Neural progenitor cell (in vitro differentiated cells): ENCODE results near the gene P3H2. TPM values are rescaled to one million over a fixed set of nuclear protein-coding genes. Genes with fewer than 3 reads are reported as not detected.

Source experiments
- DNase-seq: peaks from one replicate; pipeline ENCODE4 v3.0.0-alpha.2; 2016; ENCODE audit warnings: low spot score
- H2AFZ ChIP-seq: fragments of 200-600 bp; sonication (generic); replicated peaks from 2 replicates; pipeline ENCODE4 v1.6.1; 2016; ENCODE audit warnings: antibody characterized with exemption
- H3F3A ChIP-seq: fragments of 200-600 bp; sonication (generic); 2 replicates; pipeline ENCODE4 v1.6.1; 2016; ENCODE audit warnings: antibody characterized with exemption, low read depth
- H3K27ac ChIP-seq: fragments of 200-600 bp; sonication (generic); 2 replicates; pipeline ENCODE4 v1.5.1; 2016; ENCODE audit warnings: mild to moderate bottlenecking
- H3K27me3 ChIP-seq: fragments of 200-600 bp; sonication (generic); 2 replicates; pipeline ENCODE4 v1.6.1; 2016; ENCODE audit warnings: mild to moderate bottlenecking, moderate library complexity
- H3K36me3 ChIP-seq: fragments of 200-600 bp; sonication (generic); 2 replicates; pipeline ENCODE4 v1.5.1; 2016
- H3K4me1 ChIP-seq: fragments of 200-600 bp; sonication (generic); 2 replicates; pipeline ENCODE4 v1.6.1; 2016; ENCODE audit warnings: mixed run types
- H3K4me2 ChIP-seq: fragments of 200-600 bp; sonication (generic); 2 replicates; pipeline ENCODE4 v1.6.1; 2016
- H3K4me3 ChIP-seq: fragments of 200-600 bp; sonication (generic); 2 replicates; pipeline ENCODE4 v1.5.1; 2016
- H3K79me2 ChIP-seq: fragments of 200-600 bp; sonication (generic); 2 replicates; pipeline ENCODE4 v1.6.1; 2016; ENCODE audit warnings: low read depth
- H3K9ac ChIP-seq: fragments of 200-600 bp; sonication (generic); 2 replicates; pipeline ENCODE4 v1.6.1; 2016
- H3K9me3 ChIP-seq: fragments of 200-600 bp; sonication (generic); 2 replicates; pipeline ENCODE4 v1.5.1; 2016; ENCODE audit warnings: low read depth
- H4K20me1 ChIP-seq: fragments of 200-600 bp; sonication (generic); 2 replicates; pipeline ENCODE4 v1.6.1; 2016; ENCODE audit warnings: low read depth
- H3K27ac Mint-ChIP-seq: 3 replicates; pipeline ENCODE4 v1.8.0; 2021; ENCODE audit warnings: mixed read lengths
- H3K27me3 Mint-ChIP-seq: 2 replicates; pipeline ENCODE4 v1.8.0; 2022; ENCODE audit warnings: low read depth, mild to moderate bottlenecking, inconsistent platforms, moderate library complexity, mixed read lengths; ENCODE audit not compliant: insufficient read depth
- H3K36me3 Mint-ChIP-seq: 3 replicates; pipeline ENCODE4 v1.8.0; 2021; ENCODE audit warnings: mixed read lengths
- H3K4me1 Mint-ChIP-seq: 3 replicates; pipeline ENCODE4 v1.8.0; 2021; ENCODE audit warnings: mixed read lengths
- H3K4me3 Mint-ChIP-seq: 3 replicates; pipeline ENCODE4 v1.8.0; 2021; ENCODE audit warnings: mild to moderate bottlenecking, moderate library complexity, mixed read lengths
- H3K9me3 Mint-ChIP-seq: 3 replicates; pipeline ENCODE4 v1.8.0; 2020; ENCODE audit warnings: mixed read lengths
- EZH2 ChIP-seq: fragments of 200-600 bp; sonication (generic); IDR thresholded peaks from 2 replicates; pipeline ENCODE4 v1.6.1; 2017; ENCODE audit warnings: antibody characterized with exemption, mild to moderate bottlenecking, moderate library complexity
- EZH2phosphoT487 ChIP-seq: fragments of 200-600 bp; sonication (generic); IDR thresholded peaks from 2 replicates; pipeline ENCODE4 v1.6.1; 2017; ENCODE audit warnings: antibody characterized with exemption
- total RNA-seq: library from RNA; depleted of rRNA; stranded (reverse); fragments of >200 nt; gene quantifications from 2 replicates; pipeline ENCODE4 v1.2.3, GENCODE V29; 2015; ENCODE audit warnings: low replicate concordance
- TF ChIP-seq, protein P1 (sequence below): fragments of 200-600 bp; sonication (generic); IDR thresholded peaks from 2 replicates; pipeline ENCODE4 v1.5.1; 2017; ENCODE audit warnings: antibody characterized with exemption, mild to moderate bottlenecking

P3H2 gene
- total RNA-seq, 1 donor from 2014 or later = 21.4 TPM

DNA sequence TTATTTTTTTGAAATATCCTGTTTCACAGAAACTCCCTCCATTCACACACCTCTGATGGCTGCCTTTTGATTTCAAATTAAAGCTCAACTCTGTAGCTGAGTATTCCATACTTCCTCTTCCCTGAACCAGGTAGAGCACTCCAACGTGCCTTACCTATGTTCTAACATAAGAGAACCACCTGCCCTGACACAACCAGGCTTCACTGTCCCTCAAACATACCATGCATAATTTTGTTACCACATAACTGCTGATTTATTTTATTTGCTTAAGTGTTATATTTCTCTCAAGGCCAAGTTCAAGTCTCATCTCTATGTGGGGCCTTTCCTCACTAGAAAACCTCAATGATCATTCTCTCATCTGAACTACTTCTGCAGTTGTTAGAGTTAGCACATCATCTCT is 209.7 kb downstream of the P3H2 start:
- Histone ChIP-seq H2AFZ (no peak overlapping the region), H3K79me2 (no peaks in the 10 kb centered on the region), H3K36me3 (no peaks in the 10 kb centered on the region), H3K4me1 (no peaks in the 10 kb centered on the region), H3K27ac (no peak overlapping the region), H3K27me3 (no peaks in the 10 kb centered on the region), H3F3A (no peaks in the 10 kb centered on the region), H3K9ac (no peak overlapping the region), H3K4me2 (no peak overlapping the region), H3K4me3 (no peak overlapping the region), H3K9me3 (no peaks in the 10 kb centered on the region), H4K20me1 (no peaks in the 10 kb centered on the region)
- no peak for DNase-seq
- no peaks in the 10 kb centered on the region for H3K36me3 Mint-ChIP-seq
- H3K27me3 Mint-ChIP-seq = no peaks in the 10 kb centered on the region
- TF ChIP-seq EZH2 (no peak), EZH2phosphoT487 (no peak)
- TF ChIP-seq, protein P1, sequence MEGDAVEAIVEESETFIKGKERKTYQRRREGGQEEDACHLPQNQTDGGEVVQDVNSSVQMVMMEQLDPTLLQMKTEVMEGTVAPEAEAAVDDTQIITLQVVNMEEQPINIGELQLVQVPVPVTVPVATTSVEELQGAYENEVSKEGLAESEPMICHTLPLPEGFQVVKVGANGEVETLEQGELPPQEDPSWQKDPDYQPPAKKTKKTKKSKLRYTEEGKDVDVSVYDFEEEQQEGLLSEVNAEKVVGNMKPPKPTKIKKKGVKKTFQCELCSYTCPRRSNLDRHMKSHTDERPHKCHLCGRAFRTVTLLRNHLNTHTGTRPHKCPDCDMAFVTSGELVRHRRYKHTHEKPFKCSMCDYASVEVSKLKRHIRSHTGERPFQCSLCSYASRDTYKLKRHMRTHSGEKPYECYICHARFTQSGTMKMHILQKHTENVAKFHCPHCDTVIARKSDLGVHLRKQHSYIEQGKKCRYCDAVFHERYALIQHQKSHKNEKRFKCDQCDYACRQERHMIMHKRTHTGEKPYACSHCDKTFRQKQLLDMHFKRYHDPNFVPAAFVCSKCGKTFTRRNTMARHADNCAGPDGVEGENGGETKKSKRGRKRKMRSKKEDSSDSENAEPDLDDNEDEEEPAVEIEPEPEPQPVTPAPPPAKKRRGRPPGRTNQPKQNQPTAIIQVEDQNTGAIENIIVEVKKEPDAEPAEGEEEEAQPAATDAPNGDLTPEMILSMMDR = no peak
- H3K4me1 Mint-ChIP-seq = no peaks in the 10 kb centered on the region
- H3K4me3 Mint-ChIP-seq = no peak overlapping the region
- H3K27ac Mint-ChIP-seq = no peak overlapping the region
- no peaks in the 10 kb centered on the region for H3K9me3 Mint-ChIP-seq

DNA sequence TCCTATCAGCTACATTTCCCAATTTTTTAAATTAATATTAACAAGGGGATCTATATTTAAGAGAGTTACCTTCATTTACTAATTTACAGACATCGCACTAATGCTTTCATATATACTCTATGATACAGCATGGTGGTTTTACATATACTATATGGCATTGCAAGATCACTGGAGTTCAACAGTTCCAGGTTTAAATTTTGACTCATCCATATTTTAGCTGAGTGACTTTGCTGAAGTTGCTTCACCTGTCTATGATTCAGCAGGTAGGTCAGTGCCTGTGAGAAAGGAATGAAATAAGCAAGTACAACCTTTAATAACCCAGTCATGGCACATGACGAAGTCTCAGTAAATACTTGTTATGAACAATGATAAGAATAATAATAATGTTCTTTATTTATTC is 211.1 kb downstream of the P3H2 start:
- Histone ChIP-seq H3K9ac (no peak overlapping the region), H3K4me2 (no peak overlapping the region), H3K27ac (no peak overlapping the region), H4K20me1 (no peaks in the 10 kb centered on the region), H3K4me1 (no peaks in the 10 kb centered on the region), H2AFZ (no peak overlapping the region), H3K36me3 (no peaks in the 10 kb centered on the region), H3K4me3 (no peak overlapping the region), H3K79me2 (no peaks in the 10 kb centered on the region), H3K9me3 (no peaks in the 10 kb centered on the region), H3F3A (no peaks in the 10 kb centered on the region), H3K27me3 (no peaks in the 10 kb centered on the region)
- TF ChIP-seq, protein P1 = no peak
- TF ChIP-seq EZH2 (no peak), EZH2phosphoT487 (no peak)
- no peaks in the 10 kb centered on the region for H3K36me3 Mint-ChIP-seq
- no peaks in the 10 kb centered on the region for H3K9me3 Mint-ChIP-seq
- DNase-seq = no peak
- H3K27me3 Mint-ChIP-seq = no peaks in the 10 kb centered on the region
- no peak overlapping the region for H3K27ac Mint-ChIP-seq
- no peak overlapping the region for H3K4me3 Mint-ChIP-seq
- no peaks in the 10 kb centered on the region for H3K4me1 Mint-ChIP-seq

DNA sequence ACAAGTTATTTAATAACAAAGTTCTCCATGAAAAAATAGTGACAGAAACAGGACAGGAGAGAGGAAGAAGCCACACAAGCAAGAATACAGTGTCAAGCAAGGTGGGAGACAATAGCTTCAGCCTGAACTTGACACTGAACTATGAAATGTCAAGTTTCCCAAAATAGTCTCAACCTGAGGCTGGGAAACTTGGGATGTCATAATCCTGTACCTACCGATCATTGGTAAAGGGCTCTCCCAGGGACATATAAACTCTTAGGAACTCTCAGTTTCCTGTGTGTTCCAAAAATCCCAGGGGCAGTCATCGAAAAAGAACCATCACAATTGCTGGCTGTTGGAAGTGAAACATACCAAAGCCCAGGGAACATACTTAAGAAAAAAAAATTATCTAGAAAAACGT is 211.6 kb downstream of the P3H2 start:
- Mint-ChIP-seq H3K4me3 (no peak overlapping the region), H3K36me3 (no peaks in the 10 kb centered on the region), H3K9me3 (no peaks in the 10 kb centered on the region), H3K4me1 (no peaks in the 10 kb centered on the region), H3K27me3 (no peaks in the 10 kb centered on the region), H3K27ac (no peak overlapping the region)
- no peak overlapping the region for H3K4me2 ChIP-seq
- H3K36me3 ChIP-seq = no peaks in the 10 kb centered on the region
- no peak overlapping the region for H3K4me3 ChIP-seq
- no peak overlapping the region for H3K9ac ChIP-seq
- no peak overlapping the region for H3K27ac ChIP-seq
- no peaks in the 10 kb centered on the region for H3K27me3 ChIP-seq
- no peaks in the 10 kb centered on the region for H3K4me1 ChIP-seq
- no peaks in the 10 kb centered on the region for H3F3A ChIP-seq
- H3K79me2 ChIP-seq = no peaks in the 10 kb centered on the region
- H3K9me3 ChIP-seq = no peaks in the 10 kb centered on the region
- TF ChIP-seq EZH2 (no peak), EZH2phosphoT487 (no peak)
- TF ChIP-seq, protein P1 = no peak
- no peak overlapping the region for H2AFZ ChIP-seq
- no peaks in the 10 kb centered on the region for H4K20me1 ChIP-seq
- no peak for DNase-seq
